ENCODE measurements around the gene PITPNM3.

Gene PITPNM3

DNA sequence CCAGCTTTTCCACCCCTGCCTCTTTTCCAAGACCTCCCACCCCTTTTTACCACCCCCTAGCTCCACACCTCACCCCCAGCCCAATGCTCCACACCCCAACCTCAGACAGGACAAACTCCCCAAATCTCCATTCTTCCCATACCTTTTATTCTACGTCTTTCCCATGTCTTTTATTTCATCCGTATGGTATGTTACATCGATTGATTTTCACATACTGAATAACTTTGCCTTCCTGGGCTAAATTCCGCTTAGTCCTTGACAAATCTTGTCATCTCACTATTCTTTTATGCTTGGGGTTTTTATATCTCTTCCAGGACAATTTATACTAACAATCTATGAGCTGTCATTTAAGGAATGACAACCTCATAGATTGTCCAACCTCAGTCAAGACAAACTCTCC, 46.4 kb downstream of the PITPNM3 start:
- FAIRE-seq (no peak), DNase-seq (ENCODE audit: insufficient read length, low spot score) (no peak)
- TF ChIP-seq TAF1 (IDR thresholded peaks at IDR 0.05; ENCODE audit: low read depth, low read length): no peak
- no peak for TF ChIP-seq POLR2A (IDR thresholded peaks at IDR 0.05; ENCODE audit: low read depth, low read length)
- no peak for TF ChIP-seq SPI1 (IDR thresholded peaks at IDR 0.05; ENCODE audit: low read depth, low read length)
- no peak for TF ChIP-seq POLR2AphosphoS5 (IDR thresholded peaks at IDR 0.05; ENCODE audit: low read depth, low read length)
- TF ChIP-seq POU2F2 (IDR thresholded peaks at IDR 0.05; ENCODE audit: low read depth, low read length): no peak
- TF ChIP-seq PAX5 (IDR thresholded peaks at IDR 0.05; ENCODE audit: insufficient read depth, low read length, severe bottlenecking): no peak

DNA sequence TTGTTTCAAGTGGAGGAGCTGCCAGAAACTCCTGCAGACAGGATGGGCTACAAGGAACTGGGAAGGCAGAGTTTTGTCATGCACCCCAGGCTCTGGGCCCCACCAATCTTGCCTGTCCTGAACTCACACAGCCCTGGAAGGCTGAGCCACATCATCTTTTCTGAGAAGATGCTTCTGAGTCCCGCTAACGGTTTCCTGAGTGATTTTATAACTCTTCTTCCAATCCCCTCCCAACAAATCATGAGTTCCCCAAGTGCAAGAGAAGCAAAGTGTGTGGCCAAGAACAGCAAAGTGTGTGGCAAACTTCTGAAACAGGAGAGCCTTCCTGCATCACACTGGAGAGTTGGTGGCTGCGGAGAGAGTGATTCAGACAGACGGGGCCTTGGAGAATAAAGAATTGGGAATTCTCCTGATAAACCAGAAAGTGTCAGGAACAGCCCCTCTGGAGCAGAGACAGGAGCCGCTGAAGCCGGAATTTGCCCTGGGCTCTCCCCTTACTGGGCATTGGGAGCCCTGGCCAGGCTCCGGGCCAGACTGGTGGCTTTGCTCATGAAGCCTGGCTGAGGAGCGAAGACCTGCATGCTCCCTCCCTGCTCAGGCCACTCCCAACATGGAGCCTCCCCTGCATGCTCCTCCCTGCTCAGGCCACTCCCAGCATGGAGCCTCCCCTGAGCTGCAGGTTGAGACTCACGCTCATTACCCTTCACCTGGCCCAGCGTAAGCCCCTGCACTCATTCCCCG, 47.2 kb downstream of the PITPNM3 start:
- DNase-seq (ENCODE audit: insufficient read length, low spot score) (no peak), FAIRE-seq (no peak)
- no peak for TF ChIP-seq POLR2A (IDR thresholded peaks at IDR 0.05; ENCODE audit: low read depth, low read length)
- TF ChIP-seq PAX5 (IDR thresholded peaks at IDR 0.05; ENCODE audit: insufficient read depth, low read length, severe bottlenecking): no peak
- no peak for TF ChIP-seq POLR2AphosphoS5 (IDR thresholded peaks at IDR 0.05; ENCODE audit: low read depth, low read length)
- no peak for TF ChIP-seq TAF1 (IDR thresholded peaks at IDR 0.05; ENCODE audit: low read depth, low read length)
- TF ChIP-seq POU2F2 (IDR thresholded peaks at IDR 0.05; ENCODE audit: low read depth, low read length): no peak
- no peak for TF ChIP-seq SPI1 (IDR thresholded peaks at IDR 0.05; ENCODE audit: low read depth, low read length)

DNA sequence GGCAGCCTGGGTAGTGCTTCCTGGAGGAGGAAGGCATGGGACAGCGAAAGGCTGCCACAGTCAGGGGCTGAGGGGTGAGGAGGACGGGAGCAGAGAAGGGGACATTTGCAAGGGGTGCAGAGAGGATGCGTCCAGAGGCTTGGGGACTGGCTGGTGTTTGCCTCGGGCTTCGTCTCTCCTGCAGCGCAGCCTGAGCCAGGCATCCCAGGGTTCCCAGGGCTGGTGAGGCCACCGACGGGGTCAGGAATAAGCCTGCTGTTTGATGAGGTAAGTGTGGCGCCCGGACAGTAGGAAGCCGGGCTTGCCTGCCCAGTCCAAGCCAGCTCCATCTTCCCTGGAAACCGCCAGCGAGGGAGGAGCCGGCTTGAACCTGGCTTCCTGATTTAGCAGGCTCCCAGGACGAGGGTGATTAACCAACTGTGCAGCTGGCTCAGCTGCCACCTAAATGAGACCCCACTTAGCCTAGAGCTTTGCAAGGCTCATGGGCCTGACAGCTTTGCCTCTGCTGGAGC, 47.8 kb downstream of the PITPNM3 start:
- FAIRE-seq (no peak), DNase-seq (ENCODE audit: insufficient read length, low spot score) (no peak)
- TF ChIP-seq PAX5 (IDR thresholded peaks at IDR 0.05; ENCODE audit: insufficient read depth, low read length, severe bottlenecking): no peak
- TF ChIP-seq TAF1 (IDR thresholded peaks at IDR 0.05; ENCODE audit: low read depth, low read length): no peak
- no peak for TF ChIP-seq POLR2A (IDR thresholded peaks at IDR 0.05; ENCODE audit: low read depth, low read length)

DNA sequence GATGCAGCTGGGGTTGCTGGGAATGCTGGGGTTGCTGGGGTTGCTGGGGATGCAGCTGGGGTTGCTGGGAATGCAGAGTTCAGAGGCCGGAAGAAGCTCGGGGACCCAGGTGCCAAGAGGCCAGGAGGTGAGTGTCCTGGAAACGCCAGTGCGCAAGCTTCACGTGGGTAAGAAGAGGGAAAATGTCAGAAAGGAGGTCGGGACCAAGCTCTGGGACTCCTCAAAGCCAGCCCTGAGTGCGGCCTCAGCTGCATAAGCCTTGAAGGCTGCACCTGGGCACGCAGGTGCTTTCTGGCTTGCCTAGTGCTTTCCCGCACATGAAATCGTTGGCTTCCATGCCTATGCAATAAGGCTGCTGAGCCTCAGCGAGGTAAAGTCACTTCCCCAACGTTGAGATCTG, 48.3 kb downstream of the PITPNM3 start:
- DNase-seq (ENCODE audit: insufficient read length, low spot score): no peak
- no peak for FAIRE-seq
- no peak for TF ChIP-seq POLR2AphosphoS5 (IDR thresholded peaks at IDR 0.05; ENCODE audit: low read depth, low read length)
- no peak for TF ChIP-seq POU2F2 (IDR thresholded peaks at IDR 0.05; ENCODE audit: low read depth, low read length)
- no peak for TF ChIP-seq PAX5 (IDR thresholded peaks at IDR 0.05; ENCODE audit: insufficient read depth, low read length, severe bottlenecking)
- no peak for TF ChIP-seq POLR2A (IDR thresholded peaks at IDR 0.05; ENCODE audit: low read depth, low read length)
- no peak for TF ChIP-seq TAF1 (IDR thresholded peaks at IDR 0.05; ENCODE audit: low read depth, low read length)
- no peak for TF ChIP-seq SPI1 (IDR thresholded peaks at IDR 0.05; ENCODE audit: low read depth, low read length)

DNA sequence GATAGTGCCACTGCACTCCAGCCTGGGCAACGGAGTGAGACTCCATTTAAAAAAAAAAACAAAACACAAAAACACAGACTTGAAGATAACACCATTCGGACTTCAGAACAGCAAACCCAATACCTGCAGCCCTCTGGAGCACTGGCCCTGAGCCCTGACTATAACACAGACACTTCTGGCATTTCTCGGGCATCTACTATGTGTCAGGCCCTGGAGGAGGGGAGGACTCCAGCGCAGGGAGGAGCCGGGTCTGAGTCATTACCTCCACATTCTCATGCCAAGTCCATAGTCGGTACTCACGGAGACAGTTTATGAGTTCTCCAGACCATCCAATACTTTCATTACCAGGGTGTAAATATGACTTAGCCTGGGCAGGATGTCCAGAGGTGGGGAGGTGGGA, 48.8 kb downstream of the PITPNM3 start:
- FAIRE-seq (no peak), DNase-seq (ENCODE audit: insufficient read length, low spot score) (no peak)
- TF ChIP-seq POLR2A (IDR thresholded peaks at IDR 0.05; ENCODE audit: low read depth, low read length): no peak
- TF ChIP-seq POU2F2 (IDR thresholded peaks at IDR 0.05; ENCODE audit: low read depth, low read length): no peak
- no peak for TF ChIP-seq PAX5 (IDR thresholded peaks at IDR 0.05; ENCODE audit: insufficient read depth, low read length, severe bottlenecking)
- TF ChIP-seq TAF1 (IDR thresholded peaks at IDR 0.05; ENCODE audit: low read depth, low read length): no peak
- no peak for TF ChIP-seq SPI1 (IDR thresholded peaks at IDR 0.05; ENCODE audit: low read depth, low read length)
- no peak for TF ChIP-seq POLR2AphosphoS5 (IDR thresholded peaks at IDR 0.05; ENCODE audit: low read depth, low read length)

DNA sequence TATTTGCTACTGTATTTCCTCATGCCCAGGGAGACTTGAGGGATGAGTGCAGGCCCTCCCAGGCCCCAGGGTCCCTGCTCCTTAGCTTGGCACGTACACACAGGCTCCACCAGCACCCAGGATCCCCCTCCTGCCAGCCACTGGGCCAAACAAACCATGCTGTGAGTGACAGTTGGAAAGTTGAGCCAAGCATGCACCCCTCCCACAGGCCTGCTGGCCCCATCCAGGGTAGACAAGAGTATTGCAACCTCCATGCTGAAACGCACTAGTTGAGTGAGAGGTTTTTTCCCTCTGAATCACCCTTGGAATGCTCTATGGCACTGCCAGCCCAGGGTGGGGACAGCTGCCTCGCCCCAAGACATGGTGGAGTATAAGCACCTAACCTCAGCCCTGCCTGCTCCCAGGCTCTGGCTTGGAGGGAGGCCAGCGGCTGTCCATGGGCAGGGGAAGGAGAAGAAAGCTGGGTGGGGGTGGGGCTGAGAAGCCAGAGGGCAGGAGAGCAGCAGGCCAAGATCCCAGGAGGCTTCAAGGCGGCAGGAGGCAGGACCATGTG, 49.6 kb downstream of the PITPNM3 start:
- no peak for FAIRE-seq
- TF ChIP-seq POLR2AphosphoS5 (IDR thresholded peaks at IDR 0.05; ENCODE audit: low read depth, low read length) (no peak), SPI1 (IDR thresholded peaks at IDR 0.05; ENCODE audit: low read depth, low read length) (no peak), PAX5 (IDR thresholded peaks at IDR 0.05; ENCODE audit: insufficient read depth, low read length, severe bottlenecking) (no peak), POLR2A (IDR thresholded peaks at IDR 0.05; ENCODE audit: low read depth, low read length) (no peak), TAF1 (IDR thresholded peaks at IDR 0.05; ENCODE audit: low read depth, low read length) (no peak), POU2F2 (IDR thresholded peaks at IDR 0.05; ENCODE audit: low read depth, low read length) (no peak)
- no peak for DNase-seq (ENCODE audit: insufficient read length, low spot score)

DNA sequence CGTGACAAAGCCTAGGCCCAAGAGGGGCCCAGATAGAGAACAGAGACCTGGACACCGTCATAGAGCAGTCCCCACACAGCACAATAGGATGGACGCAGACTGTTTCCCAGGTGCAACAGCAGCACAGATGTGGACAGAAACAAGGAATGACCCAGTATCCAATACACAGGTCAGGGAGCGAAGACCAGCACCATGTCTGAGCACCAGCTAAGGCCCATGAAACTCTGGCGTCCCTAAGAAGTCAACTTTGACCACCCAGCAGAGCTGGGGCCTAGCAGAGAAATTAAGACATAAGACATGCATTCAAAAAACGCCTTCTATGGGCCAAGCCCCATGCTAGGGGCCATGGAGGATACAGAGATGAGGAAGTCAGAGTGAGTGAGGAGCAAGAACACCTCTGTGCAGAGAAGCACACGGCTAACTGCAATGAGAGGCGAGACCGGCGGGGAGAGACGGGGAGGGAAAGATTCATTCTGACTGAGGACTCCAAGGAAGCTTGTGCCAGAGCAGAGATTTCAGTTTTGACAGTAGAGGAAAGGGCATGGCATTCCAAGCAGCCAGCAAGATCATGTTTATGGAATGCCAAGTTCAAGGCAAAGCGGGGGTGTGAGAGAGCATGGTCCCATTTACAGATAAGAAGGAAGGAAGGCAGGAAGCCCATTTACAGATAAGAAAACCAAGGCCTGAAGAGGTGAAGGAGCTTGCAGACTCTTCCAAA, 50.8 kb downstream of the PITPNM3 start:
- DNase-seq (ENCODE audit: insufficient read length, low spot score): no peak
- no peak for FAIRE-seq
- TF ChIP-seq SPI1 (IDR thresholded peaks at IDR 0.05; ENCODE audit: low read depth, low read length): no peak
- no peak for TF ChIP-seq POLR2A (IDR thresholded peaks at IDR 0.05; ENCODE audit: low read depth, low read length)
- no peak for TF ChIP-seq PAX5 (IDR thresholded peaks at IDR 0.05; ENCODE audit: insufficient read depth, low read length, severe bottlenecking)
- no peak for TF ChIP-seq POLR2AphosphoS5 (IDR thresholded peaks at IDR 0.05; ENCODE audit: low read depth, low read length)
- TF ChIP-seq TAF1 (IDR thresholded peaks at IDR 0.05; ENCODE audit: low read depth, low read length): no peak
- TF ChIP-seq POU2F2 (IDR thresholded peaks at IDR 0.05; ENCODE audit: low read depth, low read length): no peak

DNA sequence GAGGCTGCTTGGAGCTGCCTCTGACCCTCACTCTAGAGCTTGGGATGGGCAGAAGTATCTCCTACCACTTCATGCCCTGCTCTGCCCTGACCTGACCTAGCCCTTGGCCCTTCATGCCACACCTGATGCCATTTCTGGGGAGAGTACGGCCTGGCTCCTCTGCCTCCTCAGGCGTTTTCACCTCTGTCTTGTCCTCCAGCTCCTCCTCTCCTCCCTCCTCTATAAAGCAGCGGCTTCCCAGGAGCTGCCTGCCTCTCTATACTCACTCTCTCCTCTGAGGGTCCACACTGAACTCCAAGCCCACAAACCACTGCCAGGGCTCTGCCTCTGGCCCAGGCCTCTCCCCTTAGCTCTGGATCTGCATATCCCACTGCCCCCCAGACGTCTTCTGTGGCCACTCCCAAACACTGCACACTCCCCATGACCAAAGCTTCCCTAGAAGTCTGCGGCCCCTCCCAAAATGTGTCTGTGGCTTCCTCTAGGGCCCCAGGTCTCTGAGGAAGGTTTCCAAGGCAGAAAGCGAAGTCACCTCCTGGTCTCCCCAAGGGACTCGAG, 52.6 kb downstream of the PITPNM3 start:
- TF ChIP-seq POLR2A (IDR thresholded peaks at IDR 0.05; ENCODE audit: low read depth, low read length) (no peak), POU2F2 (IDR thresholded peaks at IDR 0.05; ENCODE audit: low read depth, low read length) (no peak), TAF1 (IDR thresholded peaks at IDR 0.05; ENCODE audit: low read depth, low read length) (no peak), PAX5 (IDR thresholded peaks at IDR 0.05; ENCODE audit: insufficient read depth, low read length, severe bottlenecking) (no peak), POLR2AphosphoS5 (IDR thresholded peaks at IDR 0.05; ENCODE audit: low read depth, low read length) (no peak), SPI1 (IDR thresholded peaks at IDR 0.05; ENCODE audit: low read depth, low read length) (no peak)
- FAIRE-seq (no peak), DNase-seq (ENCODE audit: insufficient read length, low spot score) (no peak)
